Lung (tissue), 12 donors: Measurements from ENCODE around the gene PEX14. TPM values are rescaled to one million over a fixed set of nuclear protein-coding genes. Genes with fewer than 3 reads are reported as not detected.

Experiments used
- ATAC-seq: fragments of 200-7000 bp; cut with Tn5 transposase; one replicate; pipeline ENCODE4 v1.9.1; 2020; ENCODE audit warnings: moderate number of reproducible peaks; ENCODE audit not compliant: insufficient read depth, low FRiP score
- DNase-seq, 3 donors: peaks; one replicate each; pipeline ENCODE4 v3.0.0-alpha.2; 2013 to 2017
- H3K27ac ChIP-seq, 2 donors: one replicate each; pipeline ENCODE4 v1.5.1; 2013; ENCODE audit warnings: mild to moderate bottlenecking in 2 of 2, moderate library complexity in 2 of 2, control low read depth in 1 of 2, inconsistent platforms in 1 of 2, low read depth in 1 of 2, low read length in 1 of 2
- H3K27me3 ChIP-seq, 3 donors: one replicate each; pipeline ENCODE4 v1.5.1; 2013; ENCODE audit warnings: low read length in 2 of 3; ENCODE audit not compliant: control insufficient read depth in 3 of 3, insufficient read depth in 3 of 3
- H3K36me3 ChIP-seq, 4 donors: one replicate each; pipeline ENCODE4 v1.5.1; 2013; ENCODE audit warnings: low read length in 4 of 4, mild to moderate bottlenecking in 1 of 4, moderate library complexity in 1 of 4; ENCODE audit not compliant: control insufficient read depth in 4 of 4, insufficient read depth in 4 of 4
- H3K4me1 ChIP-seq, 5 donors: one replicate each; pipeline ENCODE4 v1.5.1; 2013; ENCODE audit warnings: low read length in 5 of 5, mild to moderate bottlenecking in 2 of 5, moderate library complexity in 1 of 5; ENCODE audit not compliant: control insufficient read depth in 5 of 5, insufficient read depth in 5 of 5
- H3K4me3 ChIP-seq: one replicate; pipeline ENCODE4 v1.5.1; 2013; ENCODE audit warnings: mild to moderate bottlenecking, control low read depth, moderate library complexity
- H3K9ac ChIP-seq, 2 donors: one replicate each; pipeline ENCODE4 v1.5.1; 2013; ENCODE audit warnings: low read length in 2 of 2, control low read depth in 1 of 2; ENCODE audit not compliant: insufficient read depth in 1 of 2
- H3K9me3 ChIP-seq, 4 donors: one replicate each; pipeline ENCODE4 v1.5.1; 2013; ENCODE audit warnings: low read length in 3 of 4, mild to moderate bottlenecking in 1 of 4, moderate library complexity in 1 of 4; ENCODE audit not compliant: control insufficient read depth in 4 of 4, insufficient read depth in 3 of 4
- CTCF ChIP-seq: IDR thresholded peaks from 2 replicates; pipeline ENCODE4 v1.5.1; 2012; ENCODE audit warnings: mild to moderate bottlenecking; ENCODE audit errors: control extremely low read depth, extremely low read depth
- WGBS, 2 donors: extraction: QIAGEN DNeasy Blood & Tissue Kit; methylation state at CpG; one replicate each; pipeline ENCODE4 v1.1.7; 2013; 5-methylcytosine and 5-hydroxymethylcytosine counted together
- polyA plus RNA-seq, 2 donors: library from polyadenylated mRNA; stranded (reverse); fragments of 200-250 nt; gene quantifications; one replicate each; pipeline ENCODE4 v1.2.1, GENCODE V29; 2013
- total RNA-seq, 2 donors: library from RNA; depleted of rRNA in 1 of 2; stranded (reverse); fragments of >200 nt in 1 of 2; gene quantifications; one replicate each; pipeline ENCODE4 v1.2.1, GENCODE V29; 2014 to 2021
- donor health status: control.
- donor health status: control.
- donor health status: Bipolar disorder and iron deficiency.
- donor health status: healthy.
- donor health status: DM: yes; HTN: yes; CAD: no.

PEX14 gene
- total and polyA plus RNA-seq, 4 donors = 18.1 to 29.2 (median 20.8) TPM

- H3K9ac ChIP-seq = no peak overlapping the region
- TF ChIP-seq CTCF = no peak
- H3K36me3 ChIP-seq = no peaks in the 10 kb centered on the region
- H3K4me3 ChIP-seq = no peak overlapping the region
- no peak for ATAC-seq
- peaks cover 7 to 43% (median 29%) of the 10 kb centered on the region in 5 donors for H3K4me1 ChIP-seq
- no peaks in the 10 kb centered on the region for H3K9me3 ChIP-seq
- 60 to 75% methylated on average over 5 of the region's 5 CpGs for WGBS, 2 donors
- H3K27ac ChIP-seq = no peak overlapping the region
- DNase-seq = no peak
- no peaks in the 10 kb centered on the region for H3K27me3 ChIP-seq
Measured at GRCh38 chr1:10592373-10592772, 117.6 kb downstream of the PEX14 start.

DNA sequence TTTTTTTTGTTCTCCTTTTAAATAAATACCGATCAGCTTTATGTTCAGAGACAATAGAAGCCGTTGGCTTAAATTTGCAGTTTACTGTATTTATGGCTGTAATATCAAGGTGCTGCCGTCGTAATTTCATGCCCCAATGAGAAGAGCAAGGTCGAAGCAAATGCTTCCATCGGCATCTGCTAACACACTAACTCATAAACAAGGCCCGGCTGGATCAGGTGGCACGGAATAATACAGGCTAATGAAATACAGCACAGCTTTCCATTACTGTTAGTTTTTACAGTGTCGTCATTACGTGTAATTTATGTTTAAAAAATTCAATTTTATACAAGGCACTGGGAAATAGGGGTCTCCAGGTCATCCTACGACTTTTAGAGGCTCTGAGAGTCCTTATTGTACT lies 119.0 kb downstream of the PEX14 start:
- no peak for ATAC-seq
- no peak for TF ChIP-seq CTCF
- Histone ChIP-seq H3K4me1 (peaks cover 9 to 54% (median 34%) of the 10 kb centered on the region in 5 donors), H3K36me3 (no peaks in the 10 kb centered on the region), H3K4me3 (no peak overlapping the region), H3K27me3 (no peaks in the 10 kb centered on the region), H3K9ac (no peak overlapping the region), H3K9me3 (no peaks in the 10 kb centered on the region), H3K27ac (no peak overlapping the region)
- no peak for DNase-seq
- 96 to 98% methylated on average over 11 of the region's 11 CpGs for WGBS, 2 donors

DNA sequence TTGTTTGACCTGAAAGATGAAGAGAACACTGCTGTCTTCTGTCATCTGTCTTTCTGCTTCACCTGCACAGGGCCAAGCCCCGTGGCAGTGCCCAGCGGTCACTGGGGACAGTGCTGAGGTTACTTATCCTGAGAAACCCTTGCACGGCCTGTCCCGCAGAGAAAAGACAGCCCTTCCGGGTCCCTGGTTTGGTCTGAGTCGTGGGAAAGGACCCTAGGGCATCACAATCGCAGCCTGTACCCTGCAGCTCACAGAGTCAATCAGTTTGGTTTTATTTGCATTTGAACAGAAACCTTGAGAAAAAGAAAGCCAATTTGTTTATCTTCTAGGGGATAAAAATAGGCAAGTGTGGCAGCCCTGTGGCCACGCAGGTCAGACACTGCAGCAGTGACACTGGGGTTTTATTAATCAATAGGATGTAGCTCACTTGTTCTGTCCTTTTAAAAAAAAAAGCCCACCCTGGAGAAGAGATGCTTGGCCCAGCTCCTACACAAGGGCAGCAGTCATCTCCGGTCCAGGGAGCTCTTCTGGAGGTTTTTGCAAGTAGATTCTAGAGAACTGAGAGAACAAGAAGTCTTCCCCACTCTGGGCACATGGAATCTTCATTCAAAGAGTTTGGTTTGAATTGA lies 120.0 kb downstream of the PEX14 start:
- WGBS, 2 donors = 87 to 89% methylated on average over 9 of the region's 9 CpGs

More for the DNA sequence above, 120.0 kb downstream of the PEX14 start:
- ATAC-seq (no peak), DNase-seq (no peak)
- Histone ChIP-seq H3K4me3 (no peak overlapping the region), H3K9ac (no peak overlapping the region), H3K27ac (no peak overlapping the region), H3K9me3 (no peaks in the 10 kb centered on the region), H3K27me3 (no peaks in the 10 kb centered on the region), H3K4me1 (peaks cover 9 to 54% (median 34%) of the 10 kb centered on the region in 5 donors), H3K36me3 (peaks cover 0 to 3% (median 1%) of the 10 kb centered on the region in 4 donors)
- TF ChIP-seq CTCF = no peak
